ENCODE measurements around the gene ZNF778.

The ZNF778 gene

GRCh38 chr16:89217388-89218191 is at the start of gene ZNF778 (continued):
- TF ChIP-seq MEIS1 (CRISPR knock-in tag; IDR thresholded peaks at IDR 0.05; ENCODE audit: borderline replicate concordance) (no peak), MZF1 (tag by site-specific recombination; IDR thresholded peaks at IDR 0.05; ENCODE audit: borderline replicate concordance) (0 out of 2 replicates have a peak, but pooled peaks have one; percentile 19), ZBTB10 (tag by site-specific recombination; IDR thresholded peaks at IDR 0.05) (no peak), ZNF473 (tag by site-specific recombination; IDR thresholded peaks at IDR 0.05) (no peak), PRDM4 (tag by site-specific recombination; IDR thresholded peaks at IDR 0.05) (peak; percentile 38; the same call in 1 of the 2 replicates), ZSCAN16 (tag by site-specific recombination; IDR thresholded peaks at IDR 0.05) (0 out of 2 replicates have a peak, but pooled peaks have one; percentile 49), SETDB1 (IDR thresholded peaks at IDR 0.05; ENCODE audit: insufficient read length, low read length) (no peak), ZNF302 (tag by site-specific recombination; IDR thresholded peaks at IDR 0.05; ENCODE audit: low read depth) (no peak), INSM2 (tag by site-specific recombination; IDR thresholded peaks at IDR 0.05) (no peak), ZBTB48 (tag by site-specific recombination; IDR thresholded peaks at IDR 0.05) (no peak), YY1 (tag by site-specific recombination; IDR thresholded peaks at IDR 0.05) (no peak), ZNF549 (tag by site-specific recombination; IDR thresholded peaks at IDR 0.05) (no peak), ZSCAN5A (tag by site-specific recombination; IDR thresholded peaks at IDR 0.05) (no peak), PRDM6 (tag by site-specific recombination; IDR thresholded peaks at IDR 0.05) (no peak), ZNF830 (tag by site-specific recombination; IDR thresholded peaks at IDR 0.05; ENCODE audit: low read depth) (no peak), ZNF488 (tag by site-specific recombination; IDR thresholded peaks at IDR 0.05) (no peak), ZNF654 (tag by site-specific recombination; IDR thresholded peaks at IDR 0.05; ENCODE audit: low read depth) (no peak), ZSCAN23 (tag by site-specific recombination; IDR thresholded peaks at IDR 0.05) (no peak), GLI2 (tag by site-specific recombination; IDR thresholded peaks at IDR 0.05; ENCODE audit: borderline replicate concordance, low read depth) (no peak), ZSCAN30 (tag by site-specific recombination; IDR thresholded peaks at IDR 0.05) (no peak; the same call in 1 of the 2 replicates), ZNF433 (tag by site-specific recombination; IDR thresholded peaks at IDR 0.05; ENCODE audit: low read depth) (no peak), ZNF423 (tag by site-specific recombination; IDR thresholded peaks at IDR 0.05) (peak; percentile 83), ZNF621 (tag by site-specific recombination; IDR thresholded peaks at IDR 0.05) (no peak), MYNN (tag by site-specific recombination; IDR thresholded peaks at IDR 0.05; ENCODE audit: borderline replicate concordance) (no peak), BCL11B (tag by site-specific recombination; IDR thresholded peaks at IDR 0.05; ENCODE audit: low read depth) (no peak), ZNF211 (tag by site-specific recombination; IDR thresholded peaks at IDR 0.05; ENCODE audit: low read depth) (no peak), ZNF324 (tag by site-specific recombination; IDR thresholded peaks at IDR 0.05) (no peak), ZNF629 (tag by site-specific recombination; IDR thresholded peaks at IDR 0.05) (peak; percentile 92), ZNF2 (tag by site-specific recombination; IDR thresholded peaks at IDR 0.05) (peak; percentile 74)
